Activated CD4-positive, alpha-beta memory T cell treated with anti-CD3 and anti-CD28 coated beads for 36 hours (primary cell): ENCODE measurements around the gene ACY1. TPM values are rescaled to one million over a fixed set of nuclear protein-coding genes. Genes with fewer than 3 reads are reported as not detected.

Experiments used
- CTCF ChIA-PET: fragments of 350-600 bp; sonication (Branson Sonifier 250); formaldehyde crosslinking; loops from one replicate; lab custom pipeline; 2021; ENCODE audit warnings: antibody characterized with exemption, inconsistent platforms; lab: Charles Lee
- POLR2A ChIA-PET: fragments of 350-600 bp; sonication (Branson Sonifier 250); formaldehyde crosslinking; loops from one replicate; lab custom pipeline; 2021; ENCODE audit warnings: antibody characterized with exemption; lab: Charles Lee
- DNase-seq: peaks from one replicate; pipeline ENCODE4 v3.0.0-alpha.2; 2020
- H3K27ac Mint-ChIP-seq: one replicate; pipeline ENCODE4 v1.8.0; 2021; ENCODE audit warnings: mixed read lengths
- H3K27me3 Mint-ChIP-seq: one replicate; pipeline ENCODE4 v1.8.0; 2021; ENCODE audit warnings: mixed read lengths
- H3K36me3 Mint-ChIP-seq: one replicate; pipeline ENCODE4 v1.8.0; 2021; ENCODE audit warnings: mixed read lengths
- H3K4me1 Mint-ChIP-seq: one replicate; pipeline ENCODE4 v1.8.0; 2021; ENCODE audit warnings: low read depth, mixed read lengths
- H3K4me3 Mint-ChIP-seq: one replicate; pipeline ENCODE4 v1.8.0; 2021; ENCODE audit warnings: mild to moderate bottlenecking, mixed read lengths
- H3K9me3 Mint-ChIP-seq: one replicate; pipeline ENCODE4 v1.8.0; 2021; ENCODE audit warnings: mixed read lengths
- intact Hi-C: fragments of 100-400 bp; cut with micrococcal nuclease; formaldehyde crosslinking; loops from one replicate; pipeline ENCODE4 v1.15.1; 2023
- total RNA-seq, 2 experiments: library from RNA; stranded (reverse); gene quantifications; one replicate each; pipeline ENCODE4 v1.2.3, GENCODE V29; 2021

Gene ACY1
- total RNA-seq, 2 experiments from 2014 or later = 53.1 to 59.2 TPM

- POLR2A ChIA-PET = no interaction called here
- Mint-ChIP-seq H3K4me1 (peaks cover 5% of the 10 kb centered on the region), H3K4me3 (no peak overlapping the region), H3K27me3 (no peaks in the 10 kb centered on the region), H3K27ac (no peak overlapping the region), H3K36me3 (peaks cover 10% of the 10 kb centered on the region), H3K9me3 (no peaks in the 10 kb centered on the region)
- DNase-seq = no peak
- CTCF ChIA-PET = interaction anchor here (1.6 to 6.3 kb wide), 7 partner anchors 54 to 339 kb away, joined by 7 to 101 read pairs (median 28); partner anchors contain the start of genes DUSP7, PARP3 and RRP9
- intact Hi-C loops = loop anchor here (5.0 kb wide), 3 partner anchors 217 to 608 kb away; partner anchors contain the start of gene RBM15B
Measured at GRCh38 chr3:51999846-52000245, 16.5 kb downstream of the ACY1 start.

GRCh38 chr3:52001443-52001974 lies 18.2 kb downstream of the ACY1 start:
- no peak overlapping the region for H3K27ac Mint-ChIP-seq
- H3K9me3 Mint-ChIP-seq = no peaks in the 10 kb centered on the region
- no peaks in the 10 kb centered on the region for H3K27me3 Mint-ChIP-seq
- intact Hi-C loops = loop anchor here (1.0 to 5.0 kb wide), 5 partner anchors 56 to 336 kb away; no protein-coding TSS in a partner anchor
- no peaks in the 10 kb centered on the region for H3K36me3 Mint-ChIP-seq
- H3K4me3 Mint-ChIP-seq = no peak overlapping the region
- ChIA-PET POLR2A (interaction anchor here (0.8 kb wide), 1 partner anchor 19 kb away, joined by 3 read pairs; no protein-coding TSS in a partner anchor), CTCF (interaction anchor here (0.6 to 6.3 kb wide), 38 partner anchors 8 to 970 kb away, joined by 3 to 101 read pairs (median 4); partner anchors contain the start of genes ACY1, DUSP7, PARP3 and POC1A)
- H3K4me1 Mint-ChIP-seq = peaks cover 14% of the 10 kb centered on the region
- DNase-seq = peak; percentile 90

GRCh38 chr3:52002748-52003147 lies 19.4 kb downstream of the ACY1 start:
- no peak for DNase-seq
- H3K27me3 Mint-ChIP-seq = no peaks in the 10 kb centered on the region
- POLR2A ChIA-PET = no interaction called here
- no peak overlapping the region for H3K4me3 Mint-ChIP-seq
- intact Hi-C loops = loop anchor here (5.0 kb wide), 2 partner anchors 215 to 335 kb away; no protein-coding TSS in a partner anchor
- CTCF ChIA-PET = interaction anchor here (0.7 to 6.3 kb wide), 12 partner anchors 51 to 217 kb away, joined by 4 to 101 read pairs (median 10); partner anchors contain the start of gene DUSP7
- H3K4me1 Mint-ChIP-seq = peaks cover 14% of the 10 kb centered on the region
- H3K27ac Mint-ChIP-seq = no peak overlapping the region
- no peaks in the 10 kb centered on the region for H3K36me3 Mint-ChIP-seq
- H3K9me3 Mint-ChIP-seq = no peaks in the 10 kb centered on the region

DNA sequence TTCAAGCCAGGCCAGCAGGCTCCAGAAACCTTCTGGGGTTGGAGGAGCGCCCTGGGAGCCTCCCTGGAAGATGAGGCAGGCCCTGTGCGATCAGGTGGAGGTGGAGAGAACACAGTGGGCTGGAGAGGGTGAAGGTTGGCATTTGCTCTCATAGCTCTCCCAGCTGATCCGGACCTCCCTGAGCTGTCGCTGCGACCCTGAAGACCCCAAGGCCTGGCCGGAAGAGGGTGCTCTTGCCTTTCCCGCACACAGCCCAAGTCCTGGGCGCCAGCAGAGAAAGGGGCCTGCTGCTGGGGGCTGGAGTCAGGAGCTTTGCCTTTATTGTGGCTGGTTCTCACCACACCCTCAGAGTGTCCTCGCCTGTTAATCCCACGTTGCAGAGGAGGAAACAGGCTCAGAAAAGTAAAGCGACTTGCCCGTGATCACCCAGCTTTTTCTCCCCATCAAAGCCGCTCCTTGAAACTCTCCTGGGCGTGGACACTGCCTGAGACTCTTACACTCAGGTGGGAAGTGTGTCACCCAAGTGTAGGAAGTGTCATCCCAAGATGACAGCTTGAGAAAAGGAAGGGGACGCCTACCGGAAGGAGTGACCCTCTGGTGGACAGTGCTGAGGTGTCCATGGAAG lies 20.9 kb downstream of the ACY1 start:
- Mint-ChIP-seq H3K27me3 (no peaks in the 10 kb centered on the region), H3K36me3 (no peaks in the 10 kb centered on the region), H3K4me1 (peaks cover 14% of the 10 kb centered on the region), H3K27ac (no peak overlapping the region), H3K4me3 (no peak overlapping the region), H3K9me3 (no peaks in the 10 kb centered on the region)
- ChIA-PET POLR2A (interaction anchor here (0.6 kb wide), 1 partner anchor 7 kb away, joined by 3 read pairs; no protein-coding TSS in a partner anchor), CTCF (interaction anchor here (1.4 to 6.3 kb wide), 3 partner anchors 48 to 139 kb away, joined by 11 to 101 read pairs (median 68); no protein-coding TSS in a partner anchor)
- DNase-seq = no peak
- intact Hi-C loops = loop anchor here (5.0 kb wide), 2 partner anchors 213 to 333 kb away; no protein-coding TSS in a partner anchor

DNA sequence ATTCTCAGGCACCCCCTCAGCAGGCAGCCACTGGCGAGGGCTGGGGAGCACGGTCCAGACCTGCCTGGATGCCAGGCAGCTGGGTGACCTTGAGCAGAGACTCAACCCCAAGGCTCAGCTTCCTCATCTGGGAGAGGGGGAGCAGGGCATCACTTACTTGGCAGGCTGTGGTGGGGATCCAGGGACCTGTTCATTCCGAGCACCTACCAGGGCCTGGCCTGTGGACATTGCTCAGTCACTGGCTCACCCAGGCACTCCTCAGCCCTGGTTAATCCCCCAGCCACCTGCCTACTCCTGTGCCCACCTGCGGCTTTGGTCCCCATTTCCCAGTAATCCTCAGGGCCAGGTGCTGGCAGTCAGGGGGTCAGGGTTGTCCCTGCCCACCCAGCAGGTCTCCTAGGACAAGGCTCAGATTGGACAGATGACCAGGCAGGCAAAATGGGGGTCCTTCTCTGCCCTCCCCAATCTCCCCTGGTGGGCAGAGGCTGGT lies 21.6 kb downstream of the ACY1 start:
- H3K27ac Mint-ChIP-seq = no peak overlapping the region
- H3K4me1 Mint-ChIP-seq = peaks cover 14% of the 10 kb centered on the region
- H3K36me3 Mint-ChIP-seq = no peaks in the 10 kb centered on the region
- ChIA-PET POLR2A (no interaction called here), CTCF (interaction anchor here (1.0 to 6.3 kb wide), 3 partner anchors 20 to 117 kb away, joined by 3 to 101 read pairs (median 11); no protein-coding TSS in a partner anchor)
- no peaks in the 10 kb centered on the region for H3K27me3 Mint-ChIP-seq
- H3K4me3 Mint-ChIP-seq = no peak overlapping the region
- no peak for DNase-seq
- H3K9me3 Mint-ChIP-seq = no peaks in the 10 kb centered on the region
- intact Hi-C loops = loop anchor here (5.0 kb wide), 2 partner anchors 212 to 332 kb away; no protein-coding TSS in a partner anchor

- intact Hi-C loops = no loop called here
- no peak for DNase-seq
- H3K36me3 Mint-ChIP-seq = no peaks in the 10 kb centered on the region
- no peaks in the 10 kb centered on the region for H3K9me3 Mint-ChIP-seq
- no peak overlapping the region for H3K4me3 Mint-ChIP-seq
- H3K27me3 Mint-ChIP-seq = no peaks in the 10 kb centered on the region
- H3K4me1 Mint-ChIP-seq = peaks cover 14% of the 10 kb centered on the region
- ChIA-PET CTCF (interaction anchor here (1.0 to 6.3 kb wide), 2 partner anchors 20 to 116 kb away, joined by 3 to 101 read pairs; no protein-coding TSS in a partner anchor), POLR2A (no interaction called here)
- H3K27ac Mint-ChIP-seq = no peak overlapping the region
Measured at GRCh38 chr3:52005571-52005986, 22.2 kb downstream of the ACY1 start.

- ChIA-PET POLR2A (no interaction called here), CTCF (interaction anchor here (1.0 to 6.3 kb wide), 2 partner anchors 19 to 116 kb away, joined by 3 to 101 read pairs; no protein-coding TSS in a partner anchor)
- Mint-ChIP-seq H3K9me3 (no peaks in the 10 kb centered on the region), H3K4me1 (peaks cover 14% of the 10 kb centered on the region), H3K27ac (no peak overlapping the region), H3K4me3 (no peak overlapping the region), H3K36me3 (no peaks in the 10 kb centered on the region), H3K27me3 (no peaks in the 10 kb centered on the region)
- intact Hi-C loops = no loop called here
- DNase-seq = no peak
Measured at GRCh38 chr3:52006017-52006819, 22.9 kb downstream of the ACY1 start.

DNA sequence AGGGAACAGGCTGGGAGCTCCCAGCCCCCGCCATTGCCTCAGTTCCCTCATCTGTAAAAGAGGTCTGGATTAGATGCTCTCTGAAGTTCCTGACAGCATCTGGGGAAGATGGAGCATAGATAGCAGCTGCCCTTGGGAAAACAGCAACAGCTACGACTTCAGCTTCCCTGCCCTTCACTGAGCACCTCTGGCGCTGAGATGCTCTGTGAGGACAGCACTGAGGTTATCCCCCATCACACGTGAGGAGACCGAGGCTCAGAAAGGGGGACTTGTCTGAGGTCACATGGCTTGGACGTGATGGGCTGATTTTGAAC lies 23.4 kb downstream of the ACY1 start:
- intact Hi-C loops = no loop called here
- H3K27me3 Mint-ChIP-seq = no peaks in the 10 kb centered on the region
- no peaks in the 10 kb centered on the region for H3K36me3 Mint-ChIP-seq
- ChIA-PET POLR2A (no interaction called here), CTCF (interaction anchor here (1.2 kb wide), 1 partner anchor 114 kb away, joined by 3 read pairs; no protein-coding TSS in a partner anchor)
- peaks cover 12% of the 10 kb centered on the region for H3K4me1 Mint-ChIP-seq
- no peak for DNase-seq
- no peak overlapping the region for H3K4me3 Mint-ChIP-seq
- H3K27ac Mint-ChIP-seq = no peak overlapping the region
- no peaks in the 10 kb centered on the region for H3K9me3 Mint-ChIP-seq

GRCh38 chr3:52007291-52007690 lies 24.0 kb downstream of the ACY1 start:
- intact Hi-C loops = no loop called here
- no peak for DNase-seq
- Mint-ChIP-seq H3K4me1 (peaks cover 12% of the 10 kb centered on the region), H3K9me3 (no peaks in the 10 kb centered on the region), H3K27ac (no peak overlapping the region), H3K4me3 (no peak overlapping the region), H3K27me3 (no peaks in the 10 kb centered on the region), H3K36me3 (no peaks in the 10 kb centered on the region)
- ChIA-PET POLR2A (no interaction called here), CTCF (interaction anchor here (1.1 to 1.2 kb wide), 2 partner anchors 113 to 116 kb away, joined by 3 to 6 read pairs; no protein-coding TSS in a partner anchor)

DNA sequence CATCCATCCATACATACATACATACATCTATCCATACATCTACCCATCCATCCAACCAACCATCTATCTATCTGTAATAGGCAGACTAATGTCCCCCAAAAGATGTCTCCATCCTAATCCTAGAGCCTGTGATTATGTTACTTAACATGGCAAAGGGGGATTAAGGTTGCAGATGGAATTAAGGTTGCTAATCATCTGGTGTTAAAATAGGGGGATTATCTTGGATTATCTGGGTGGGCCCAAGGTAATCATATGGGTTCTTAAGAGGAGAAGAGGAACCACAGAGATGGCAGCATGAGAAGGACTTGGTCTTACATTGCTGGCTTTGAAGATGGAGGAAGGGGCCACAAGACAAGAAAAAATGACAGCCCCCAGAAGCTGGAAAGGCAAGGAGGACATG lies 27.1 kb downstream of the ACY1 start:
- Mint-ChIP-seq H3K27ac (no peak overlapping the region), H3K4me3 (no peak overlapping the region), H3K27me3 (no peaks in the 10 kb centered on the region), H3K36me3 (no peaks in the 10 kb centered on the region), H3K4me1 (peaks cover 9% of the 10 kb centered on the region), H3K9me3 (no peaks in the 10 kb centered on the region)
- ChIA-PET POLR2A (no interaction called here), CTCF (interaction anchor here (1.1 kb wide), 1 partner anchor 9 kb away, joined by 4 read pairs; no protein-coding TSS in a partner anchor)
- DNase-seq = no peak
- intact Hi-C loops = no loop called here

GRCh38 chr3:52012699-52013098 lies 29.4 kb downstream of the ACY1 start:
- Mint-ChIP-seq H3K4me3 (no peak overlapping the region), H3K27me3 (no peaks in the 10 kb centered on the region), H3K4me1 (no peaks in the 10 kb centered on the region), H3K9me3 (no peaks in the 10 kb centered on the region), H3K36me3 (no peaks in the 10 kb centered on the region), H3K27ac (no peak overlapping the region)
- CTCF ChIA-PET = interaction anchor here (2.3 kb wide), 1 partner anchor 11 kb away, joined by 11 read pairs; no protein-coding TSS in a partner anchor
- intact Hi-C loops = no loop called here
- no peak for DNase-seq
- POLR2A ChIA-PET = no interaction called here
